ENCODE results near the gene TGIF2. TPM values are rescaled to one million over a fixed set of nuclear protein-coding genes. Genes with fewer than 3 reads are reported as not detected.
A peak's percentile ranks its signal among the peaks of the same experiment; 100 is the strongest.

TGIF2 gene
- total and polyA plus RNA-seq, 9 of the 15 experiments (the other 6 are each of a cell fraction or from before 2014, with no cell fraction given), result 6.8 to 27.8 (median 15.7) TPM

GRCh38 chr20:36548704-36549627 lies 24.4 kb upstream of the TGIF2 start:
- no peak for DNase-seq (ENCODE audit: extremely low read depth in 1 of 4, low spot score in 3 of 4)
- no peak for FAIRE-seq
- Histone ChIP-seq H4K20me1 (replicated peaks; ENCODE audit: control insufficient read depth, insufficient read depth, low read length) (no peaks in the 10 kb centered on the region), H3K9me3 (replicated peaks; ENCODE audit: control insufficient read depth, insufficient read depth, low read depth, low read length) (no peaks in the 10 kb centered on the region), H3K27me3 (ENCODE audit: control insufficient read depth in 2 of 2, insufficient read depth in 2 of 2, low read length in 2 of 2) (no peaks in the 10 kb centered on the region), H3K4me2 (ENCODE audit: insufficient read depth, low read length) (no peak overlapping the region), H2AFZ (ENCODE audit: low read depth, low read length) (no peak overlapping the region), H3K27ac (ENCODE audit: extremely low read depth, low read depth, low read length) (no peak overlapping the region), H3K4me3 (no peak overlapping the region), H3K9me1 (ENCODE audit: control insufficient read depth, insufficient read depth, low read length) (no peaks in the 10 kb centered on the region), H3K9ac (ENCODE audit: insufficient read depth in 1 of 2, low read depth in 2 of 2, low read length in 2 of 2) (peak overlapping the region in 1 of 2 experiments; percentile 33; a peak in 1 of 4 replicates), H3K4me1 (replicated peaks in 1 of 2; ENCODE audit: control insufficient read depth in 2 of 2, insufficient read depth in 2 of 2, low read length in 2 of 2) (peaks cover 0 to 31% of the 10 kb centered on the region in 2 experiments; a peak in 3 of 5 replicates), H3K79me2 (ENCODE audit: control insufficient read depth, insufficient read depth, low read length) (no peaks in the 10 kb centered on the region), H3K36me3 (ENCODE audit: control insufficient read depth, insufficient read depth, low read length) (no peaks in the 10 kb centered on the region)
- ChIA-PET CTCF (ENCODE audit: low intra/inter-chr PET ratio) (no interaction called here), POLR2A (no interaction called here)
- intact Hi-C loops (cut with micrococcal nuclease), result loop anchor here (10.0 kb wide), 1 partner anchor 114 kb away; no protein-coding TSS in a partner anchor
- BruUV-seq (replicated peaks), result no TSS peak
- in situ Hi-C loops (cut with MboI), result loop anchor here (10.0 kb wide), 1 partner anchor 1474 kb away; no protein-coding TSS in a partner anchor
- TF ChIP-seq TRIM28 (IDR thresholded peaks at IDR 0.05), result no peak
- TF ChIP-seq SPI1 (IDR thresholded peaks at IDR 0.05; ENCODE audit: borderline replicate concordance, low read depth, low read length), result peak; percentile 87
- no peak for TF ChIP-seq ETV6 (IDR thresholded peaks at IDR 0.05; ENCODE audit: borderline replicate concordance in 1 of 2, low read depth in 2 of 2, low read length in 1 of 2)
- TF ChIP-seq ETV6 (CRISPR knock-in tag; IDR thresholded peaks at IDR 0.05; ENCODE audit: borderline replicate concordance), result 0 out of 2 replicates have a peak, but pooled peaks have one; percentile 25
- 36% methylated on average over 17 of the region's 23 CpGs for WGBS (ENCODE audit: insufficient coverage, low coverage, missing lambda C conversion rate)
- ATAC-seq, result no peak

All from K562 (cell line).